H1 (cell line): ENCODE measurements around the gene MIER1. TPM values are rescaled to one million over a fixed set of nuclear protein-coding genes. Genes with fewer than 3 reads are reported as not detected.

Experiments used
- CTCF ChIA-PET: fragments of 300-600 bp; sonication (Branson Sonifier 250); formaldehyde crosslinking; loops from one replicate; lab custom pipeline; 2021; ENCODE audit not compliant: partially characterized antibody; lab: Charles Lee
- POLR2A ChIA-PET: fragments of 300-600 bp; sonication (Branson Sonifier 250); formaldehyde crosslinking; loops from one replicate; lab custom pipeline; 2021; ENCODE audit warnings: inconsistent platforms; ENCODE audit not compliant: partially characterized antibody; lab: Charles Lee
- DNase-seq, 2 experiments: peaks; one replicate each; pipeline versions ENCODE4 v3.0.0 to v3.0.0-alpha.2; 2010 to 2022; ENCODE audit warnings: low spot score in 2 of 2, low read depth in 1 of 2, mixed read lengths in 1 of 2
- FAIRE-seq: peaks from 2 replicates; lab custom pipeline; 2011; peaks lifted over from hg19 to GRCh38; lab: Jason Lieb, UNC
- H2AFZ ChIP-seq: 2 replicates; pipeline ENCODE4 v1.8.1; 2012; ENCODE audit warnings: low read length, inconsistent platforms
- H2AK5ac ChIP-seq: 2 replicates; pipeline ENCODE4 v1.6.1; 2013; ENCODE audit warnings: low read depth, low read length
- H2BK120ac ChIP-seq: replicated peaks from 2 replicates; pipeline ENCODE3; 2013; ENCODE audit warnings: low read depth, low read length, inconsistent platforms
- H2BK12ac ChIP-seq: 2 replicates; pipeline ENCODE4 v1.6.1; 2013; ENCODE audit warnings: low read depth, low read length
- H2BK15ac ChIP-seq: 2 replicates; pipeline ENCODE4 v1.6.1; 2013; ENCODE audit warnings: low read length
- H2BK20ac ChIP-seq: 2 replicates; pipeline ENCODE4 v1.6.1; 2013; ENCODE audit warnings: low read length
- H2BK5ac ChIP-seq: 2 replicates; pipeline ENCODE4 v1.6.1; 2013; ENCODE audit warnings: low read depth, low read length
- H3K14ac ChIP-seq: 2 replicates; pipeline ENCODE4 v1.6.1; 2013; ENCODE audit warnings: inconsistent platforms; ENCODE audit not compliant: insufficient read length
- H3K18ac ChIP-seq: 2 replicates; pipeline ENCODE4 v1.6.1; 2013; ENCODE audit warnings: low read length; ENCODE audit errors: extremely low read depth
- H3K23ac ChIP-seq: 2 replicates; pipeline ENCODE4 v1.6.1; 2013; ENCODE audit warnings: inconsistent platforms; ENCODE audit not compliant: insufficient read length
- H3K23me2 ChIP-seq: 2 replicates; pipeline ENCODE4 v1.6.1; 2013; ENCODE audit warnings: low read depth, low read length
- H3K27ac ChIP-seq: 2 replicates; pipeline ENCODE4 v1.6.1; 2011; ENCODE audit warnings: low read depth, low read length, inconsistent platforms
- H3K27me3 ChIP-seq, 4 experiments: replicated peaks in 1 of 4; 1 replicate in 1 of 4; 2 replicates in 3 of 4; pipeline versions ENCODE4 v1.6.1 to v1.8.1; 2011 to 2013; ENCODE audit warnings: low read length in 3 of 4, mild to moderate bottlenecking in 3 of 4, inconsistent platforms in 2 of 4, mixed read lengths in 2 of 4, moderate library complexity in 1 of 4; ENCODE audit not compliant: control insufficient read depth in 3 of 4, insufficient read depth in 3 of 4; ENCODE audit errors: extremely low read depth in 1 of 4
- H3K36me3 ChIP-seq, 4 experiments: 2 replicates each; pipeline versions ENCODE4 v1.6.1 to v1.8.1; 2011 to 2013; ENCODE audit warnings: mild to moderate bottlenecking in 4 of 4, low read length in 3 of 4, moderate library complexity in 2 of 4, control low read depth in 1 of 4, inconsistent platforms in 1 of 4; ENCODE audit not compliant: insufficient read depth in 4 of 4, control insufficient read depth in 2 of 4
- H3K4ac ChIP-seq: replicated peaks from 2 replicates; pipeline ENCODE3; 2013; ENCODE audit warnings: low read length, low read depth, mixed read lengths, inconsistent platforms; ENCODE audit not compliant: insufficient read length
- H3K4me1 ChIP-seq, 4 experiments: replicated peaks in 1 of 4; 1 replicate in 1 of 4; 2 replicates in 3 of 4; pipeline versions ENCODE4 v1.6.1 to v1.8.1; 2011 to 2013; ENCODE audit warnings: low read length in 3 of 4, inconsistent platforms in 2 of 4, mixed read lengths in 1 of 4; ENCODE audit not compliant: insufficient read depth in 4 of 4, control insufficient read depth in 3 of 4
- H3K4me2 ChIP-seq, 2 experiments: 2 replicates each; pipeline versions ENCODE4 v1.6.1 to v1.8.1; 2011 to 2013; ENCODE audit warnings: low read depth in 2 of 2, low read length in 2 of 2, control low read depth in 1 of 2, inconsistent platforms in 1 of 2, mild to moderate bottlenecking in 1 of 2; ENCODE audit not compliant: insufficient read depth in 1 of 2
- H3K4me3 ChIP-seq, 4 experiments: fragments of 200-600, 300-600 bp in 1 of 4; sonication (generic), shearing (Covaris generic), sonication (Bioruptor Twin) in 1 of 4; 2 replicates each; pipeline versions ENCODE4 v1.5.1 to v1.8.1; 2011 to 2016; ENCODE audit warnings: low read length in 4 of 4, low read depth in 3 of 4, control low read depth in 2 of 4, inconsistent platforms in 2 of 4, mild to moderate bottlenecking in 2 of 4, mixed read lengths in 1 of 4, moderate library complexity in 1 of 4; ENCODE audit not compliant: insufficient read depth in 2 of 4; ENCODE audit errors: extremely low read depth in 1 of 4
- H3K56ac ChIP-seq: replicated peaks from 2 replicates; pipeline ENCODE3; 2013; ENCODE audit warnings: low read depth, mild to moderate bottlenecking, mixed read lengths, low read length, inconsistent platforms; ENCODE audit not compliant: insufficient read length
- H3K79me1 ChIP-seq: 2 replicates; pipeline ENCODE4 v1.6.1; 2013; ENCODE audit warnings: low read depth, low read length, control low read depth
- H3K79me2 ChIP-seq, 2 experiments: 2 replicates each; pipeline versions ENCODE4 v1.6.1 to v1.8.1; 2012 to 2013; ENCODE audit warnings: low read length in 2 of 2, mild to moderate bottlenecking in 2 of 2, inconsistent platforms in 1 of 2; ENCODE audit not compliant: insufficient read depth in 2 of 2, control insufficient read depth in 1 of 2
- H3K9ac ChIP-seq, 4 experiments: replicated peaks in 1 of 4; 1 replicate in 1 of 4; 2 replicates in 3 of 4; pipeline versions ENCODE4 v1.6.1 to v1.8.1; 2011 to 2013; ENCODE audit warnings: low read depth in 3 of 4, low read length in 3 of 4, control low read depth in 2 of 4, mild to moderate bottlenecking in 2 of 4, moderate library complexity in 2 of 4, inconsistent platforms in 1 of 4; ENCODE audit errors: extremely low read depth in 1 of 4
- H3K9me3 ChIP-seq, 2 experiments: 2 replicates each; pipeline versions ENCODE4 v1.6.1 to v1.8.1; 2012 to 2013; ENCODE audit warnings: mild to moderate bottlenecking in 2 of 2, moderate library complexity in 2 of 2, control low read depth in 1 of 2, inconsistent platforms in 1 of 2, low read depth in 1 of 2, low read length in 1 of 2, mixed read lengths in 1 of 2; ENCODE audit not compliant: insufficient read depth in 2 of 2
- H4K20me1 ChIP-seq, 2 experiments: replicated peaks in 1 of 2; 2 replicates each; pipeline versions ENCODE3 to v1.8.1; 2011 to 2013; ENCODE audit warnings: inconsistent platforms in 2 of 2, low read length in 2 of 2, mild to moderate bottlenecking in 1 of 2; ENCODE audit not compliant: insufficient read depth in 2 of 2, control insufficient read depth in 1 of 2
- H4K5ac ChIP-seq: 2 replicates; pipeline ENCODE4 v1.6.1; 2013; ENCODE audit warnings: low read length, low read depth, mixed read lengths, inconsistent platforms; ENCODE audit not compliant: insufficient read length
- H4K8ac ChIP-seq: 2 replicates; pipeline ENCODE4 v1.8.0; 2013; ENCODE audit warnings: mild to moderate bottlenecking, moderate library complexity, low read length, inconsistent platforms; ENCODE audit not compliant: insufficient read depth; ENCODE audit errors: extremely low read depth
- H4K91ac ChIP-seq: replicated peaks from 2 replicates; pipeline ENCODE3; 2013; ENCODE audit warnings: low read length, mixed read lengths, inconsistent platforms; ENCODE audit not compliant: insufficient read length
- KDM1A ChIP-seq: fragments of 200-600, 300-600 bp; sonication (generic); IDR thresholded peaks from 2 replicates; pipeline ENCODE4 v1.7.1; 2016; ENCODE audit warnings: mild to moderate bottlenecking, low read length, borderline replicate concordance
- WGBS, 2 experiments: shearing (Covaris generic) in 1 of 2; methylation state at CpG; one replicate each; pipeline versions ENCODE4 v1.1.6 to v1.1.7; 2013 to 2015; ENCODE audit warnings: low lambda C conversion rate in 2 of 2, mixed read lengths in 2 of 2, inconsistent platforms in 1 of 2, low coverage in 1 of 2, missing lambda C conversion rate in 1 of 2; ENCODE audit not compliant: insufficient replicate concordance in 2 of 2, insufficient coverage in 1 of 2, insufficient read length in 1 of 2; ENCODE audit errors: extremely low coverage in 1 of 2, missing lambda C conversion rate in 1 of 2; 5-methylcytosine and 5-hydroxymethylcytosine counted together
- polyA plus RNA-seq, 7 experiments: library from polyadenylated mRNA; depleted of rRNA in 3 of 7; stranded (reverse) in 5 of 7; unstranded in 2 of 7; fragments of >200 nt in 5 of 7; fragments of 200-250 nt in 2 of 7; gene quantifications; 1 replicate in 5 of 7; 2 replicates in 1 of 7; 4 replicates in 1 of 7; pipeline versions ENCODE4 v1.2.1 to v1.2.3, GENCODE V29; 2011 to 2013; ENCODE audit warnings: missing spikeins in 2 of 7, mixed read lengths in 2 of 7
- total RNA-seq: library from RNA; stranded (reverse); fragmentation: NEBNext Ultra II Directional; extraction: Animal tissue kit (Norgen Biotek cat#: 25700); gene quantifications from 2 replicates; pipeline ENCODE4 v1.2.1, GENCODE V29; 2021

MIER1 gene
- total and polyA plus RNA-seq, 2 of the 8 experiments (the other 6 are each of a cell fraction or from before 2014, with no cell fraction given): 5.2 to 33.5 TPM

GRCh38 chr1:66985835-66986234, 61.0 kb downstream of the MIER1 start:
- H2AK5ac ChIP-seq: no peak overlapping the region
- peaks cover 7 to 56% (median 23%) of the 10 kb centered on the region in 4 experiments for H3K36me3 ChIP-seq
- POLR2A ChIA-PET: no interaction called here
- no peak overlapping the region for H2BK5ac ChIP-seq
- no peak overlapping the region for H3K23ac ChIP-seq
- no peak overlapping the region for H2AFZ ChIP-seq
- H3K18ac ChIP-seq: no peak overlapping the region
- H4K91ac ChIP-seq: no peak overlapping the region
- no peak overlapping the region for H3K14ac ChIP-seq
- no peak overlapping the region for H4K5ac ChIP-seq
- H3K9ac ChIP-seq: no peak overlapping the region
- H3K9me3 ChIP-seq: no peaks in the 10 kb centered on the region
- H3K27me3 ChIP-seq: no peaks in the 10 kb centered on the region
- no peak overlapping the region for H2BK15ac ChIP-seq
- no peaks in the 10 kb centered on the region for H4K20me1 ChIP-seq
- no peaks in the 10 kb centered on the region for H3K4me1 ChIP-seq
- no peak overlapping the region for H3K4ac ChIP-seq
- no peak overlapping the region for H3K4me2 ChIP-seq
- TF ChIP-seq KDM1A: no peak
- WGBS, 2 experiments: 90% methylated on average over 1 of the region's 1 CpG; no CpG with 5 or more reads in 1 of the 2 experiments
- H3K27ac ChIP-seq: no peak overlapping the region
- no peak overlapping the region for H2BK120ac ChIP-seq
- no peak for FAIRE-seq
- H2BK12ac ChIP-seq: no peak overlapping the region
- H3K79me2 ChIP-seq: no peaks in the 10 kb centered on the region
- no peak overlapping the region for H2BK20ac ChIP-seq
- H3K56ac ChIP-seq: no peak overlapping the region
- CTCF ChIA-PET: no interaction called here
- no peak for DNase-seq
- no peak overlapping the region for H4K8ac ChIP-seq
- H3K23me2 ChIP-seq: no peaks in the 10 kb centered on the region
- no peak overlapping the region for H3K4me3 ChIP-seq
- no peaks in the 10 kb centered on the region for H3K79me1 ChIP-seq
